GM21825 (cell line): ENCODE measurements around the gene FHIT.
"Not testable (repeated sequence)": the region's sequence is repeated elsewhere in the genome, so short reads cannot be mapped to it uniquely, and the experiment has no call there.

Experiments
- ATAC-seq: cut with Tn5 transposase; IDR thresholded peaks from one replicate; pipeline ENCODE4 v1.9.1; 2021; ENCODE audit warnings: mild to moderate bottlenecking, moderate library complexity; ENCODE audit not compliant: unreplicated experiment

Gene FHIT

DNA sequence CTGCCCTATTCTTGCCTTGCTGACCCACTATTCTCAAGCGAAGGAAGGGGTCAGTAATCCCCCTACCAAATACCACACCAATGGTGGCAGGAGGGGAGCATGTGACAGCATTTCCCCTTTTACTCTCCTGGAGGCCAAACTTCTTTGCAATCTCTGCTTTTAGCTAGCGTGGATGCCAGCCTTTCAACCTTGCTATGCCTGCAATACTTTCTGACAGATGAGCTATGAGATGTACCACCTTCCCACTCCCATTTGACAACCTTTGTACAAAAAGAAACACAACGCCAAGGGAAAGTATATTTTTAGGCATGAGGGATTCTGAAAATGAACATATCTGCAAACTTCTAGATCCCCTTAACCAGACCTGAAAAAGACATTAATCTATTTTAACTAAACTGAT lies 302.1 kb downstream of the FHIT start:
- ATAC-seq: no peak

- ATAC-seq: no peak
Measured at GRCh38 chr3:60948488-60948887, 302.8 kb downstream of the FHIT start.

DNA sequence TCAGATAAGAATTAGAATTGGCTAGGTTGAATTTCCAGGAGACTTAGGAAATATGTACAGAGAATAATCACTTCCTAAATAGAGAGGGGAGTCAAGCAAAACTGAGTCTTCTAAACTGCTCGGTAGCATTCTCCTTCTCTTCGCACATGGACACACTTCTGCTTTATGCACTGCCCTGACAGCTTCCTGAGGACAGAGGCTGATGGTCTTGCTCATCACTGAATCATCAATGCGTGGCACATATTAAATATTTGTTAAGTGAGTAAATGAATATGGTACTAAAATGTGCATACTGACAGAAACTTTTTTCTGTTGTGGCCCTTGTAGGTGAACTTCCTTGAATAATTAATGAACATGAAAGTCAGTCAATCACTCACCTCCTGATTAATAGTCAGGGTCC lies 315.5 kb downstream of the FHIT start:
- no peak for ATAC-seq

DNA sequence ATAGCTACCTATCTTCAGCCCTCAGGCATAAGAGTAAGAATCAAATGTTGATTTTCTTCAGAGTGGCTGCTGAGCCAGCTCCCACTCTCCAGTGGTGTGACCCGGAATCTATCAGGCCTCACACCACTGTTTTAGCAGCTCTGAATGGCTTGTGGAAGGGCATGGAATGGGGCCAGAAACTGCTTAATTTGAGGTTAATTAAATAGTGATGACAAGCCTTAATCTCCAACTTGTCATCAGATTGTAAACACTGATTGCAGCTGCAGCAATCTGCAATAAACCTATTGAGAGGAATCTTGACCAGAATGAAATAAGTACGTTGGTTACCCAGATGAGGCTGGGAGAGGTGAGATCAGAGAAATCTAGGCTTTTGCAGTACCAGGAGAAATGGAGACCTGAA lies 317.4 kb downstream of the FHIT start:
- no peak for ATAC-seq

GRCh38 chr3:60932643-60933042 lies 318.6 kb downstream of the FHIT start:
- no peak for ATAC-seq

DNA sequence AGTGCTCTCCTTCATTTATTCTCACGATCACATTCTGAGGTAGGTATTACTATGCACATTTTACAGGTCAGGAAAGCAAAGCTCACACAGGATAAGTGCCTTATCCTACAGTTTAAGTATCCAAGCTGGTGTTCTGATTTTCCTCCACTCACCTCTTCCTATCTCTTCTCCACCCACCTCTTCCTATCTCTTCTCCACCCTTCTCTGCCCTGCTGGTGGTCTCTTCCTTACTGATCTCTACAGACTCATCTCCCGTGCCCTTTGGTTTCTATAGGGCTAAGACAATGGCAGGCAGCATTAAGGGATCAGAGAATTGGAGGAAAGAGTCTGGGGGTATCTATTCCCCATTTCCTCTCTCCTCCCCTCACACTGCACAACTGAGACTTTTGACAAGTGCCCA lies 319.1 kb downstream of the FHIT start:
- ATAC-seq: no peak

DNA sequence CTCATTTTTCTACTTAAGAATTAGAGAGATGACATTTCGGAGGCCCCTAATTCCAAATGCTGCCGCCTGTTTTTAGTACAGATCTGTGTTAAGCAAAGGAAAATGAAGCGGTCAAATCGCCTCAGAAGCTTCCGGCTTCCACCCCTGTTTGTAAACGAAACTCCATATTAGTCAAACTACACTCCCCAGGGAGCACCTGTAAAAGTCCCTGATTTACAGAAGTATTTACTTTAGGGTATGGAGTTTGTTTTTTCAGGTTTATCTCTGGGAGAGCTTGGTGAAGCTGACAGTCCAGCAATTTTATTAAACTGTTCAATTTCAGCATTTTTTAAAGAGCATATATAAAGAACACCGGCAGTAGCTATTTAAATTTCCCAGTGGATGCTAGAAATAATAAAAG lies 319.8 kb downstream of the FHIT start:
- ATAC-seq: no peak

GRCh38 chr3:60920519-60920918 lies 330.7 kb downstream of the FHIT start:
- no peak for ATAC-seq

GRCh38 chr3:60919296-60919695 lies 332.0 kb downstream of the FHIT start:
- no peak for ATAC-seq

DNA sequence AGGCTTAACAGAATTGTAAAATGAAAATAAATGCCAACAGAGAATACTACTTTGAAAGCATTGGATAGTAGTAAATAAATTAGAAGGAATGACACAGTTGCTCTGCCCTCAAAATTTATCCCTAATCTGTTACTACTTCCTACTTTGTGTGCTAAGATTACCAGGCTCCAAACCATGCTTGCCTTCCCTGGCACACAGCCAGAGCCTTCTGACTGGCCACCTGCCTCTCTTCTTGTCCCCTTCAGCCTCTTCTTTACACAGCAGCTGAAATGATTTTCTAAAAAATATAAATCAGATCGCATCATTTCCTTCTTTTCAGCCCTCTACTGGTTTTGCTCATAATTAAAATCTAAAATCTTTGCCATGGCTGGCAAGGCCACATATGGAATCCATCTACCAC lies 334.1 kb downstream of the FHIT start:
- no peak for ATAC-seq

GRCh38 chr3:60916546-60916945 lies 334.7 kb downstream of the FHIT start:
- ATAC-seq: no peak

- ATAC-seq: no peak
Measured at GRCh38 chr3:60913474-60913873, 337.8 kb downstream of the FHIT start.

DNA sequence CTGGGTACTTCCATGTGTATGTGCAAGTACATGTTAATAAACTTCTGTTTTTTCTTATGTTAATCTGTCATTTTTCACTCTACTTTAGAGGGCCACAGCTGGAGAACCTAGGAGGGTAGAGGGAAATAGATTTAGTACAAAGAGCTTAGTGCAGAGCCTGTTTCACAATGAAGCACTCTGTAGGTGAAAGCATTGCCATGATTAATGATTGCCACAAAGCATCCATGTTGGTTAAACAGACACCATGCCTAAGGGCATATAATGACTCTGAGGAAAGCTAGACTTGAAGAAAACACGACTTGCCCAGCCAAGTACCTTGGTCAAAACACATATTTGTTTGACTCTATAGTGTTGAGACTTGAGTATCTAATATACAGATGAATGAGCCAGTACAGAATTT lies 338.4 kb downstream of the FHIT start:
- no peak for ATAC-seq

DNA sequence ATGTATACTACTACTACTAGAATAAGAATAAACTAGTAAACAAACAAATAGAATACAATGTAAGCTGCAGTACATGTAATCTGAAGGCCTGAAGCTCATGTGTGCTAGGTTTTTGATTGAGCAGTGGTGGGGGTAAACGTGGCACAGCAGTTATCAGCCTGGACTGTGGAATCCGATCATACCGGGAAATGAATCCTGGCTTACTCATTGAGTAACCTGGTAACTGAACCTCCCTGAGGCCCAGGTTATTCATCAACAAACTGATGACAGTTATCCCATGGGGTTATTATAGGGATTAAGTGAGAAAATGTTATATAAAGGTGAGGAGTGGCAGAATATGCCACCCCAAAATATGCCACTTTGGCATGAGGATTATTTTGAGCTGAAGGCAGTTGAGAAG lies 339.1 kb downstream of the FHIT start:
- ATAC-seq: no peak

DNA sequence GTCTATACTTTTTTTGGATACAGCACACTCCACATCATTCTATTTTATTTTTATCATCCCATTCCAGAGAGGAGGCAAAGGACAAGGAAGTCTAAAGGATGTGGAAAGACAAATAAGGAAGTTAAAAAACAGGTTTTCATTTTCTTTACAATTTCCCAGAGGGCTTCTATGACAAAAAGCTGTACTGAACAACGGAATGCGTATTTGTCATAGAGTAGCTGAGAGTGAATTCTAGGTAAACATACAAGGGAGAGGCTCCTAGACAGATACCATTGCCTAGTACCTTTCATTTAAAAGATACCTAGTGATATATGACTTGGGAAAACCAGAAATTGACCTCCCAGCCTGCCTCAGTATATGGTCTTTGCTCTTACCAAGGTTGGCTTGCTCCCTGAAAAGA lies 341.7 kb downstream of the FHIT start:
- no peak for ATAC-seq

- ATAC-seq: no peak
Measured at GRCh38 chr3:60906283-60906682, 345.0 kb downstream of the FHIT start.

GRCh38 chr3:60898321-60898720 lies 352.9 kb downstream of the FHIT start:
- no peak for ATAC-seq

GRCh38 chr3:60893946-60894345 lies 357.3 kb downstream of the FHIT start:
- no peak for ATAC-seq

DNA sequence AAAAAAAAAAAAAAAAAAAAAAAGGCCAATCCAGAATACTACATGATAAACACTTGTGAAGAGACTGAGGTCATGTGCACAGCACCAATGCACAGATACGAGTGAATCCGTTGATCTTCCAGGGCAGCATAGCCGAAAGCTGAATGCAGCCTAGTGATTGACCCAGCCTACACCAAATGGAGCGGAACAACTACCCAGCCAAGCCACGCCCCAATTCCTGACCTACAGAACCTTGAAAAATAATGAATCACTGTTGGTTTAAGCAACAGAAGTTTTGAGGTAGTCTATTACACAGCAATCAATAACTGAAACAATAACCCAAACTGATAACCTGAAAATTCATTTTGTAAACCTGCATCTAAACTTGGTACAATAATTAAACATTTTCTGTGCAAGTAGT lies 361.0 kb downstream of the FHIT start:
- ATAC-seq: no peak

DNA sequence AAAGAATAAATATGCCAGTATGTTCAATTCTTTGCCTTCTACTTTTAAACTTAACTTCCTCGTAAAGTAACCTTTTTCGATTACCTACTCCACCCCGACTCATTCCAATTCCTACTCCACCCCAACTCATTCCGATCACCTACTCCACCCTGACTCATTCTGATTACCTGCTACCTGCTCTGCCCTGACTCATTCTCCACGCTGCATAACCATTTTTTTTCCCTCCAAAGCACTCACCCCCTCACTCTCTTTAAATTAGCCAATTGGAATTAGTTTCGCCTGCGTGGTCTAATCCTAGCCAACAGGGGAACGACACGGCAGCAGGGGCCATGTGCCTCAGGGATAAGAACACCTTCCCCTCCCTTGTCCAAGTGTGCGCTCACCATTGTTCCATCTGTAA lies 362.3 kb downstream of the FHIT start:
- ATAC-seq: not testable (repeated sequence)

- ATAC-seq: no peak
Measured at GRCh38 chr3:60887574-60887973, 363.7 kb downstream of the FHIT start.

DNA sequence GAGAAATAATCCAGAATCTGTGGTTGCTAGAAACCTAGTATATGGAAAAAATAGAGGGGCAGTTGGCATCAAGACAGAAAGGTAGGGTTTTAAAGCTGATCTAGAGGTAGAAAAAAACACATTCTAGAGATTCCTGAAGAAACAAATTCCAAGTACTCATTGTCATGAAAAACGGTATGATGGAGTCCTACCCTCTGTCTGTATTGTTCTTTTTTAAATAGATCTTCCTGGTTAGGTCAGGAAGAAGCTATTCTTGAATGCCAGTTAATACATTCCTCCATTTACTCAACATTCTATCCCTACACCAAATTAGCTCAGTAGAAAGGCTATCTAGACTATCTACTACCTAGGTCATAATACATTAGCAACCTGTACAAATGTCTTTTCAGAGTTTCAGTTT lies 364.7 kb downstream of the FHIT start:
- no peak for ATAC-seq

DNA sequence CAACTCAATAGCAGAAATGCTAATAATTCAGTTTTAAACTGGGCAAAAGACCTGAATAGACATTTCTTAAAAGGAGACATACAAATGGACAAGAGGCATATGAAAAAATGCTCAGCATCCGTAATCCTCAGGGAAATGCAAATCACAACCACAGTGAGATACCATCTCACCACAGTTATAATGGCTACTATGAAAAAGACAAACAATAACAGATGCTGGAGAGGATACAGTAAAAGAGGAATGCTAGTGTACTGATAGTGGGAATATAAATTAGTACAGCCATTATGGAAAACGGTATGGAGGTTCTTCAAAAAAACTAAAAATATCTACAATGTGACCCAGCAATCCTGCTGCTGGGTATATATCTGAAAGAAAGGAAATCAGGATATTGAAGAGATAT lies 367.2 kb downstream of the FHIT start:
- ATAC-seq: no peak

- ATAC-seq: no peak
Measured at GRCh38 chr3:60877188-60877587, 374.1 kb downstream of the FHIT start.
